GM12801 (cell line): ENCODE measurements around the gene ADARB2.

ENCODE experiments used
- TF ChIP-seq, protein P1 (sequence below): IDR thresholded peaks from one replicate; pipeline ENCODE4 v1.5.1; 2011; ENCODE audit warnings: control low read depth; ENCODE audit not compliant: insufficient read length; ENCODE audit errors: extremely low read depth

ADARB2 gene

DNA sequence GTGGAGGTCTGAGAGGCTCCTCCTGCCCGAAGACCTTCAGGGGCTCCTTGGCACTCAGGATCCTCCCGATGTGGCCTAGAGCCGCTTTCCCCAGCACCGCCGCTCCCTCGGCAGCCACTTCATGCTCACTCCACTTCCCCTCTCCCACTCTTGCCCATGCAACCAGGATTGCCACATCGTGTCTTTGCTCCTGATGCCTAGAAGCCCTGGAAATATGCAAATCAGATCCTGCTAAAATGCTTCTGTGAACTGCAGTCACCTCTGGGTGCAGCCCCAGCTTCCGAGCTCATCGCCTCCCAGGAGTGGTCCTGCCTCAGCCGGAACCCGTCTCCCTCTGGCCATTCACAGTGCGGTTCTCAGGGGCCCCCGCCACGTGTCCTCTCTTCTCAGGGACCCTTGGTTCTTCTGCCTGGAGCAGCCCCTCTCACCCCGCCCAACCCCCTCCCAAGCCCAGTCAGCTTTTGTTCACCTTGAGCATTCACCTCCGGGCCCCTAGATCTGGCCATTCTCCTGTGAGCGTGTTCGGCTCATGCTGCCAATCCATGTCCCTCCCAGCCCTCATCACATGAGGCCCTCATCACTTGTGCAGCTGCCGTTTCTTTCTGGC, 175.5 kb downstream of the ADARB2 start:
- TF ChIP-seq, protein P1, sequence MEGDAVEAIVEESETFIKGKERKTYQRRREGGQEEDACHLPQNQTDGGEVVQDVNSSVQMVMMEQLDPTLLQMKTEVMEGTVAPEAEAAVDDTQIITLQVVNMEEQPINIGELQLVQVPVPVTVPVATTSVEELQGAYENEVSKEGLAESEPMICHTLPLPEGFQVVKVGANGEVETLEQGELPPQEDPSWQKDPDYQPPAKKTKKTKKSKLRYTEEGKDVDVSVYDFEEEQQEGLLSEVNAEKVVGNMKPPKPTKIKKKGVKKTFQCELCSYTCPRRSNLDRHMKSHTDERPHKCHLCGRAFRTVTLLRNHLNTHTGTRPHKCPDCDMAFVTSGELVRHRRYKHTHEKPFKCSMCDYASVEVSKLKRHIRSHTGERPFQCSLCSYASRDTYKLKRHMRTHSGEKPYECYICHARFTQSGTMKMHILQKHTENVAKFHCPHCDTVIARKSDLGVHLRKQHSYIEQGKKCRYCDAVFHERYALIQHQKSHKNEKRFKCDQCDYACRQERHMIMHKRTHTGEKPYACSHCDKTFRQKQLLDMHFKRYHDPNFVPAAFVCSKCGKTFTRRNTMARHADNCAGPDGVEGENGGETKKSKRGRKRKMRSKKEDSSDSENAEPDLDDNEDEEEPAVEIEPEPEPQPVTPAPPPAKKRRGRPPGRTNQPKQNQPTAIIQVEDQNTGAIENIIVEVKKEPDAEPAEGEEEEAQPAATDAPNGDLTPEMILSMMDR, result no peak

GRCh38 chr10:1560535-1561192, 176.7 kb downstream of the ADARB2 start:
- TF ChIP-seq, protein P1, result no peak

DNA sequence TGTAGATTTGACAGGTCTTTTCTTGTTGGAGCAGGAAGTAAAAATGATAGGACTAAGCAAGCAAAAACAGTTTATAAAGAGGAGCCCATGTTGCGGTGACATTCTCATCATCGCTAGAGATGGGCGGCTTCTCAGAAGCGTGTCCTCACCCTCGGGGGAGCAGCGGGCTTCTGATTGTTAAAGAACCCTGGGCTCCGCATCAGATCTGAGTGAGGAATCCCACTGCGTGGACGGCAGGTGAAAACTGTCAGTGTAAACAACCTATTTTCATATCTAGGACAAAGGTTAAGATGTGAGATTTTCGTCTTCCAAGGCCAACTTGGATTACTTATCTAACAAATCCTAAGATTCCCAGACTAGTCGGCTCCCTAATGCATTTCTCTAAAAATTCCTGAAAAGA, 177.6 kb downstream of the ADARB2 start:
- TF ChIP-seq, protein P1, result no peak

DNA sequence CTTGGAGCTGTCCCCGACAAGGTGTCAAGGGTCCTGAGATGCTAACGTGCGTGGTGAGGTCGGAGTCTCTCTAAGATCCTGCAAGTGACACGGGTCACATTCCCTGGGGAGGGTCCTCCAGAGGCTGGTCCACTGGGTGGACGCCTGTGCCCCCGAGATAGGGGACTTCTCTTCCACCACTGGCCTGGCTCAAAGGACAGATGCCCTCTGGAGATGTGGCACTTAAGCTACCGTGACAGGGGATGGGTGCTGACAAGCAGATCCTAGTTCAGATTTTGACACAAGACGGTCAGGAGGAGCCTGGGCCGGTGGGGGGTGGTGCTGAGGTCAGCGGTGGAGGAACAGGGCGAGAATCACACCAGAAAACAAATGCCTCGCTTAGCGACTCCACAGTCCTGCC, 178.0 kb downstream of the ADARB2 start:
- TF ChIP-seq, protein P1, result no peak

DNA sequence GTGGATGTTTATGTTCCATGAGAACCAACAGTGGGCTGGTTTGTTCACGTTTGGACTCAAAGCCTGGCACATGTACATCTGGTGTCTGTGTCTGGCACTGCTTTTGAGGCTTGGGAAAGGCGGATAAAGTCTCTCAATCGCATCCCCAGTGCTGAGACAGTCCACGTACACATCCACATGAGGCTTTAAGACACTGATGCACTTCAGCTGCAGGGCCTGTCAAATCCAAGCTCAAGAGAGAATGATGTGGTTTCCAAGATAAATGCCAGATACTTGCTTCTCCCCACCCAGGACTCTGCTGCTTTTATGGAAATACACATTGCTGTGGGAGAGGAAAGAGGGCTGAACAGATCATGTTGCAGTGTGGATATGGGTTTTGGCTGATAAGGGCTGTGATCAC, 178.4 kb downstream of the ADARB2 start:
- TF ChIP-seq, protein P1, result no peak

DNA sequence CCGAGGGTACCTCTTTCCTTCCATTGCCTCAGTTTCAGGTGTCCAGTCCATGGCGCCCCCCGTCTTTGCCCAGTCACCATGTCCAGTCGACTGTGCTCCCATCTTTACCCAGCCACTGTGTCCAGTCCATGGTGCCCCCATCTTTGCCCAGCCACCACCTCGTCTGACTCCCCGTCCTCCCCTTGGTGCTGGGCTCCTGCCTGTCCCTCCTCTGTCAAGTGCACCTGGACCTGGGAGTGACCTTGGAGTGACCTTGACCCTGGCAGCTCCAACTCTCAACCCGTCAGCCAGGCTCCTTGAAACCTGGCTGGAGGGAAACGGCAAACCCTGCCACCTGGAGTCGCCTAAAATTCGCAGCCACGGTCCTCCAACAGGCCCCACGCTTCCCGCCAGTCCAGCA, 180.2 kb downstream of the ADARB2 start:
- TF ChIP-seq, protein P1, result no peak

GRCh38 chr10:1556496-1556895, 180.8 kb downstream of the ADARB2 start:
- TF ChIP-seq, protein P1, result no peak
